ENCODE measurements around the gene DNAI1. TPM values are rescaled to one million over a fixed set of nuclear protein-coding genes. Genes with fewer than 3 reads are reported as not detected.

Gene DNAI1
- total RNA-seq, 2 donors from 2014 or later: 2.5 to 4.1 TPM

DNA sequence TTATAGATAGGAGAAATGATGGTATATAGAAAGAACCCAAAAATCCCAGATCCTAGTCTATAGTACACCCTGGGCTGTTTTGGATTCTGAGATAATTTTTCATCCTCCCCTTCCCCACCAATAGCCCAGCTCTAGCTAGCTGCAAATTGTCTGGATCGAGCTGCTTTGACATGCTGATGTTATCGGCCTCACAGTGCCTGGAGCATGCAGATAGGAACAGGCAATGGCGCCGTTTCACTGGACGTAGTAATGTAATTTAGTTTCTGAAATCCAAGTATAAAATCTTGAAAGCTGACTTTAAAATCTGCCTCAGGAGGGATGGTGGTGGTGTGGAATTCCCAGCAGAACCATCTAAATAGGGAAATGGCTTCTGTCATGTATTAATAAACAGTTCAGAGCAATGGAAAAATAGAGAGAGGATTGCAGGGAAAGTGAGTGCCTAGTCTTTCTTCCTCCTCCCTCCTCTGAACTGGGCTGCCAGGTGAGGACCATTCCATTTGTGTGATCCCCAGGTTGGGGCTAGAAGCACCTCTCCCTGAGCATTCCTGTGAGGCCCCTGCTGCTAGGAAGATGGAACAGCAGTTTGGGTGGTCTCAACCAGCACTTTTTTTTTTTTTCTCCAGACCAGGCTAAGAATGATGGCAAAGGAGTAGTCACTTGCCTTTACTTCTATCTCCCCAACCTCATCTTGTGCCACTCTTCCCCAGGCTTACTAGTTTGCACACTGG, 32.1 kb upstream of the DNAI1 start:
- 93 to 96% methylated on average over 4 to 5 of the region's 5 CpGs for WGBS, 2 experiments (ENCODE audit: insufficient coverage in 1 of 2, insufficient read length in 1 of 2)
- DNase-seq: peak; percentile 67
- Mint-ChIP-seq H3K27me3 (ENCODE audit: insufficient read depth) (no peaks in the 10 kb centered on the region), H3K27ac (no peak overlapping the region), H3K36me3 (ENCODE audit: low read depth) (no peaks in the 10 kb centered on the region), H3K9me3 (no peaks in the 10 kb centered on the region), H3K4me1 (no peaks in the 10 kb centered on the region), H3K4me3 (no peak overlapping the region)
- Histone ChIP-seq H3K9ac (ENCODE audit: extremely low read depth, low read length, poor library complexity, severe bottlenecking) (no peak overlapping the region), H3K9me3 (ENCODE audit: control insufficient read depth, low read length) (no peaks in the 10 kb centered on the region), H3K36me3 (ENCODE audit: control insufficient read depth, insufficient read depth, low read length) (no peaks in the 10 kb centered on the region), H3K27me3 (ENCODE audit: control insufficient read depth, insufficient read depth, low read length, poor library complexity, severe bottlenecking) (no peaks in the 10 kb centered on the region), H3K27ac (ENCODE audit: low read depth, low read length) (no peak overlapping the region), H3K4me3 (ENCODE audit: low read length) (no peak overlapping the region), H3K4me1 (ENCODE audit: control insufficient read depth, insufficient read depth, low read length) (no peaks in the 10 kb centered on the region)
- TF ChIP-seq, protein P1, sequence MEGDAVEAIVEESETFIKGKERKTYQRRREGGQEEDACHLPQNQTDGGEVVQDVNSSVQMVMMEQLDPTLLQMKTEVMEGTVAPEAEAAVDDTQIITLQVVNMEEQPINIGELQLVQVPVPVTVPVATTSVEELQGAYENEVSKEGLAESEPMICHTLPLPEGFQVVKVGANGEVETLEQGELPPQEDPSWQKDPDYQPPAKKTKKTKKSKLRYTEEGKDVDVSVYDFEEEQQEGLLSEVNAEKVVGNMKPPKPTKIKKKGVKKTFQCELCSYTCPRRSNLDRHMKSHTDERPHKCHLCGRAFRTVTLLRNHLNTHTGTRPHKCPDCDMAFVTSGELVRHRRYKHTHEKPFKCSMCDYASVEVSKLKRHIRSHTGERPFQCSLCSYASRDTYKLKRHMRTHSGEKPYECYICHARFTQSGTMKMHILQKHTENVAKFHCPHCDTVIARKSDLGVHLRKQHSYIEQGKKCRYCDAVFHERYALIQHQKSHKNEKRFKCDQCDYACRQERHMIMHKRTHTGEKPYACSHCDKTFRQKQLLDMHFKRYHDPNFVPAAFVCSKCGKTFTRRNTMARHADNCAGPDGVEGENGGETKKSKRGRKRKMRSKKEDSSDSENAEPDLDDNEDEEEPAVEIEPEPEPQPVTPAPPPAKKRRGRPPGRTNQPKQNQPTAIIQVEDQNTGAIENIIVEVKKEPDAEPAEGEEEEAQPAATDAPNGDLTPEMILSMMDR (conservative IDR thresholded peaks at IDR 0.05): peak; percentile 54

DNA sequence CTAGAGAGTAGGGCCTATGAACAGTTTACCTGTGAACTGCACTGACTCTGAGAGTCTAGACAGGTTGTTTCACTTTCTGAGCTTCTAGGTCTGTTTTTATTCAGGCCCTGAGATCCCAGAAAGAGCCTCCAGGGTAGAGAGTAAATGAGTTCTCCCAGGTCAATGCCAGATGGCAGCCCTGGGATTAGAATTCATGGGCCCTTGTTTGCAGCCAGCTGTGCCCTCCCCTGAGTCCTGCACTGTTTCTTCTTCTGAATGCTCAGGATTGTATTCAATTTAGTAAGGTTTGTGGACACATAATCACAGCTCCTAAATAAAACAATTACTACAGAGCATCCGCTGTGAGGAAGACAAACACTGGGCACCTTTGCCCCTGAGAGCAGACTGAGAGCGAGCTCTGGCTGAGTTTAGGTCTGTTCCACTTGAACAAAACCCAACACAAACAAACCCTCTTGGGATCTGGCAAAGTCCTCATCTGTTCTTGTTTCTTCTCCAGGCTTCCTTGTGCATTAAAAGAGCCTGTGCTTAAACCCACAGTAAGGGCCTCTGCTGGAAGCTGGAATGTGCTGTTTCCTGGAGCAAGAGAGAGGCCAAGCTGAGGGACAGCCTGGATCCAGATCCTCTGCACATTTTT, 30.2 kb upstream of the DNAI1 start:
- Histone ChIP-seq H3K9ac (ENCODE audit: extremely low read depth, low read length, poor library complexity, severe bottlenecking) (no peak overlapping the region), H3K9me3 (ENCODE audit: control insufficient read depth, low read length) (no peaks in the 10 kb centered on the region), H3K27ac (ENCODE audit: low read depth, low read length) (no peak overlapping the region), H3K4me1 (ENCODE audit: control insufficient read depth, insufficient read depth, low read length) (no peaks in the 10 kb centered on the region), H3K4me3 (ENCODE audit: low read length) (no peak overlapping the region), H3K36me3 (ENCODE audit: control insufficient read depth, insufficient read depth, low read length) (no peaks in the 10 kb centered on the region), H3K27me3 (ENCODE audit: control insufficient read depth, insufficient read depth, low read length, poor library complexity, severe bottlenecking) (no peaks in the 10 kb centered on the region)
- WGBS, 2 experiments (ENCODE audit: insufficient coverage in 1 of 2, insufficient read length in 1 of 2): 71 to 89% methylated on average over 1 to 2 of the region's 2 CpGs
- TF ChIP-seq, protein P1 (conservative IDR thresholded peaks at IDR 0.05): no peak
- H3K27me3 Mint-ChIP-seq (ENCODE audit: insufficient read depth): no peaks in the 10 kb centered on the region
- no peak for DNase-seq
- H3K36me3 Mint-ChIP-seq (ENCODE audit: low read depth): no peaks in the 10 kb centered on the region
- H3K4me1 Mint-ChIP-seq: no peaks in the 10 kb centered on the region
- no peak overlapping the region for H3K4me3 Mint-ChIP-seq
- no peak overlapping the region for H3K27ac Mint-ChIP-seq
- no peaks in the 10 kb centered on the region for H3K9me3 Mint-ChIP-seq

DNA sequence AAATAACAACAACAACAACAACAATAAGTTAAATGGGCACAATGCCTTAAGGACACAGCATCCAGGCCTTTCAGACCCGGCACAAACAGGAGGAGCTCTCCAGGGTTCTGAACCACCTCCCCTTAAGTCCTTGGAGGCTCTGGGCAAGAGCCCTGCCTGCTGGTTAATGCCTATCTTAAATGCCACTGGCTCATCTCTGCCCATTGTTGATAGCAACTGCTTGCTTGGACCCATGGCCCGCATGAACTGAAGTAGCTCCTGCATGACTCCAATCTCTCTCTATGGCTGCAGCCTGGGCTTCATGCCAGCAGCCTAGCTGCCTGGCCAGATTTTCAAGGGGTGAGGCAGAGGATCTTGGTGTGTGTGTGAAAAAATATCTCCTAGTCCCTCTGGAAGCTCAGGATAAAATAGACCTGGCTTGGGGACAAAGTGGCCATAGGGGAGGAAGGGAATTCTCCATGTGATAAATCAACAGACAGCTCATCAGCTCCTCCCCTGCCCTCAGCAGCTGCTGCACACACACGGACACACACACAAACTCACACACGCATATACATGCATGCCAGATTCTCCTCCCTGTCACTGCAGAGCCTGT, 27.7 kb upstream of the DNAI1 start:
- no peaks in the 10 kb centered on the region for H3K9me3 Mint-ChIP-seq
- Histone ChIP-seq H3K27ac (ENCODE audit: low read depth, low read length) (no peak overlapping the region), H3K9ac (ENCODE audit: extremely low read depth, low read length, poor library complexity, severe bottlenecking) (no peak overlapping the region), H3K9me3 (ENCODE audit: control insufficient read depth, low read length) (no peaks in the 10 kb centered on the region), H3K27me3 (ENCODE audit: control insufficient read depth, insufficient read depth, low read length, poor library complexity, severe bottlenecking) (no peaks in the 10 kb centered on the region), H3K4me1 (ENCODE audit: control insufficient read depth, insufficient read depth, low read length) (no peaks in the 10 kb centered on the region), H3K4me3 (ENCODE audit: low read length) (no peak overlapping the region), H3K36me3 (ENCODE audit: control insufficient read depth, insufficient read depth, low read length) (no peaks in the 10 kb centered on the region)
- TF ChIP-seq, protein P1 (conservative IDR thresholded peaks at IDR 0.05): no peak
- no peaks in the 10 kb centered on the region for H3K27me3 Mint-ChIP-seq (ENCODE audit: insufficient read depth)
- no peaks in the 10 kb centered on the region for H3K4me1 Mint-ChIP-seq
- no peak overlapping the region for H3K4me3 Mint-ChIP-seq
- WGBS, 2 experiments (ENCODE audit: insufficient coverage in 1 of 2, insufficient read length in 1 of 2): 65 to 68% methylated on average over 3 to 4 of the region's 4 CpGs
- no peaks in the 10 kb centered on the region for H3K36me3 Mint-ChIP-seq (ENCODE audit: low read depth)
- DNase-seq: peak; percentile 89
- no peak overlapping the region for H3K27ac Mint-ChIP-seq

Measured in endodermal cell (in vitro differentiated cells).